Stomach (tissue), 4 donors: ENCODE data around the gene CNIH4.

Experiments used
- POLR2AphosphoS5 ChIP-seq, 3 donors: sonication (generic); formaldehyde crosslinking; IDR thresholded peaks; one replicate each; pipeline ENCODE4 v1.6.1; 2016; ENCODE audit warnings: antibody characterized with exemption in 3 of 3
- TF ChIP-seq, protein P1 (sequence below), 7 experiments: fragments of 450-650 bp in 4 of 7; fragments of 200-600 bp in 3 of 7; sonication (generic) in 3 of 7; IDR thresholded peaks; one replicate each; pipeline ENCODE4 v1.5.1; 2016 to 2019; ENCODE audit warnings: antibody characterized with exemption in 7 of 7, control low read depth in 2 of 7, mild to moderate bottlenecking in 1 of 7

DNA sequence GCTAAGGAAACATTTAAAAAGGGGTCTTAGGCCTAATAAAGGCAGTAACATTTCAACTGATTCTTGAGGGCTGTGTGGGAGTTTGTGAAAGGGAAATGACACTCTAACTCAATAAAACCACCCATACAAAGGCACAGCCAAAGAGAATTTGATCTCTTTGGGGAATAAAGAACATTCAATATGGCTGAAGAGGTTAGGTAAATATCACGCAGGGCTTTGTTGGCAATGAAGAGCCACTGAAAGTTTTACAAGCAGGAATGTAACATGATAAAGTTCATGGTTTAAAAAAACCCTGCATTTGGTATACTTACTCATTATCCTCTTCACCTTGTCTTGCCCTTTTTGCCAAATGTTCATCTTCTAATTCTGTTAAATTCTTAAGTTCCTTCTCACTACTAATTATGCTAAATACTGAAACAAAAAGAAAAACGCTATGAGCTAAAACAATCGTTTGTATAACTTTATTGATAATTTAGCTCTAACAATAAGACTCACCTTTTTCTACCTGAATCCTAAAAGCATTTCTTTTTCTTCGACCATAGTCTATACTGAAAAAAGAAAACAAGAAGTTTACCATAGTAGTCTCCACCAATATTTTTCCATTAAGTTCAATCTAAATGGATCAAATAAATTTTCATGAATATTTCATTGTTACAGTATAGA is 39.2 kb upstream of the CNIH4 start:
- TF ChIP-seq, protein P1, sequence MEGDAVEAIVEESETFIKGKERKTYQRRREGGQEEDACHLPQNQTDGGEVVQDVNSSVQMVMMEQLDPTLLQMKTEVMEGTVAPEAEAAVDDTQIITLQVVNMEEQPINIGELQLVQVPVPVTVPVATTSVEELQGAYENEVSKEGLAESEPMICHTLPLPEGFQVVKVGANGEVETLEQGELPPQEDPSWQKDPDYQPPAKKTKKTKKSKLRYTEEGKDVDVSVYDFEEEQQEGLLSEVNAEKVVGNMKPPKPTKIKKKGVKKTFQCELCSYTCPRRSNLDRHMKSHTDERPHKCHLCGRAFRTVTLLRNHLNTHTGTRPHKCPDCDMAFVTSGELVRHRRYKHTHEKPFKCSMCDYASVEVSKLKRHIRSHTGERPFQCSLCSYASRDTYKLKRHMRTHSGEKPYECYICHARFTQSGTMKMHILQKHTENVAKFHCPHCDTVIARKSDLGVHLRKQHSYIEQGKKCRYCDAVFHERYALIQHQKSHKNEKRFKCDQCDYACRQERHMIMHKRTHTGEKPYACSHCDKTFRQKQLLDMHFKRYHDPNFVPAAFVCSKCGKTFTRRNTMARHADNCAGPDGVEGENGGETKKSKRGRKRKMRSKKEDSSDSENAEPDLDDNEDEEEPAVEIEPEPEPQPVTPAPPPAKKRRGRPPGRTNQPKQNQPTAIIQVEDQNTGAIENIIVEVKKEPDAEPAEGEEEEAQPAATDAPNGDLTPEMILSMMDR (IDR thresholded peaks at IDR 0.05) = no peak
- no peak for TF ChIP-seq POLR2AphosphoS5 (IDR thresholded peaks at IDR 0.05)
